HG03432 (cell line): ENCODE measurements around the gene CADM2.
A peak's percentile ranks its signal among the peaks of the same experiment; 100 is the strongest.

Experiments used
- ATAC-seq: cut with Tn5 transposase; IDR thresholded peaks from one replicate; pipeline ENCODE4 v1.9.1; 2021; ENCODE audit warnings: mild to moderate bottlenecking, moderate library complexity; ENCODE audit not compliant: unreplicated experiment

CADM2 gene

DNA sequence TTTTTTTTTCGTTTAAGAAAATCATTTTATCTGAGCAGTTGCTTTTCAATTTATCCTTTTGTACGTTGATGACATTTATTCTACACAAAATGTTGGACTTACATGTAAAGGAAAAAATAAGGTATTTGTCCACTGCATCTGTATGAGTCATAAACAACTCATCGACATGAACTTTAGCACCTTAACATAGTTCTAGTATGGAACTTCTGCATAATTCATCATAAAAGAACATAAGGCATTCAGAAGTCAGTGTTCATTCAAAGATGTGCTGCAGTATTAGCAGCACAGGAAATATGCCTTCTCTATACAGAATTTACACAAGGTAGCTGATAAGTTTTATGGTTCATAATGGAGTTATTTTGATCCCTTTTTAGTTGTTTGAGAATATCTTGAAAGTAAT lies 801.6 kb downstream of the CADM2 start:
- no peak for ATAC-seq

GRCh38 chr3:85780806-85781205 lies 822.0 kb downstream of the CADM2 start:
- ATAC-seq: no peak

DNA sequence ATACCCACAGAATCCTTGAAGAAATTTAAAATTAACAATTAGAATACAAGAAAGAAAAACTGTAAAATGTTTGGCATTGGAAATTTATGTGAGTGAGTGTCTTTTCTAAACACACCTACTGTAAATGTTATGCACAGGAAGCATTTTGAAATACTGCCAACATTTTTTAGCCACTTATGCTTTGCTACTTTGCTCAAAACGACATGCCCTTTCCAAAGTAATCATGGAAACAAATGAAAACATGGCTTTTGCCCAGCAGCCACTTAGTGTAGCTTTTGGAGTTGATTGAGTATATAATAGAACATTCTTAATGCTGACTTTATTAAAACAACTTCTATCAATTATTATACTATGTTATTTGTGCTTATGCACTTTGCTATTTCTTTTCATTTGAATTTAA lies 823.0 kb downstream of the CADM2 start:
- no peak for ATAC-seq

- no peak for ATAC-seq
These were observed 824.5 kb downstream of the CADM2 start for GRCh38 chr3:85783291-85783690.

DNA sequence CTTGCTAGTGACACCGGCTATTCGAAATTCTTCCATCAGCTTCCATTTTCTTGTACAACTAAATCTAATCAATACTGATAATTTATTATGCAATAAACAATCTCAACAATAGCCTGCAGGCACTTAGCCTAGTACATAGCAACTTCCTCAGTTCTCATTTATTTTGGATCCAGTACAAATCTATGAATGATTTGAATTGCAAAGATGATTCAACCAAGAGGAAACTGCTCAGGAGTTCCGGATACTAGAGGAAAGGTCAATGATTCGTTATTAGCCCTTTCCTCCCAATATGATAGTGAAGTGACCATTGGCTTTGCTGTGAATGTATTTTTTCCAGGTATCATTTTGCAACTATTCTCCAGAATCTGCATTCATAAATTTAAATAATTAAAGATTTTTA lies 827.0 kb downstream of the CADM2 start:
- no peak for ATAC-seq

DNA sequence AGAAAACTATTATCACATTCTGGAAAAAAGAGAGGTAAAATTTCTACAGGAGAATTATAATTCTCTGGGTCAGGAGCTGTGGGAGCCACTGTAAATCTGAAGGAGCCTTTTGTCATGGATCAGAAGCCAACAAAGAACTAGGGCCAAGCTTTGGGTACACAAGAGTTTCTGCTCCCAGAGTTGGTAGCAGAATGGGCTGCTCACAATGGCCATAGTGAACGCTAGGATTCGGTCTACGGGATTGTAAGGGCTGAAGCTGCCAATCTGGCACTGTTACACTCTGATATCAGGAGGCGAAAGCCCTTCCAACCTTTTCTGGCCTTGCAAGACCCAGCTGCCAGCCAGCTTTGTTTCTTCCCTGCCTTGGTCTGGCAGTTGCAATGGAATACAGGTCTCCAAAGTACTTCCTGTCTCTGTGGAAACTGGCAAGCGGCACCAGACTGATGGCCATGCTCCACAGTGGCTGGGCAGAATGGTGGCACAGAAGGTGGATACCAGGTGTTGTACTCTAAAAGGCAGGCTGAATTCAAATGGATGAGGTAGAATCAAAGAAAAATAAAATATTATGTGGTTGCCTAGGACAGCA lies 831.7 kb downstream of the CADM2 start:
- no peak for ATAC-seq

DNA sequence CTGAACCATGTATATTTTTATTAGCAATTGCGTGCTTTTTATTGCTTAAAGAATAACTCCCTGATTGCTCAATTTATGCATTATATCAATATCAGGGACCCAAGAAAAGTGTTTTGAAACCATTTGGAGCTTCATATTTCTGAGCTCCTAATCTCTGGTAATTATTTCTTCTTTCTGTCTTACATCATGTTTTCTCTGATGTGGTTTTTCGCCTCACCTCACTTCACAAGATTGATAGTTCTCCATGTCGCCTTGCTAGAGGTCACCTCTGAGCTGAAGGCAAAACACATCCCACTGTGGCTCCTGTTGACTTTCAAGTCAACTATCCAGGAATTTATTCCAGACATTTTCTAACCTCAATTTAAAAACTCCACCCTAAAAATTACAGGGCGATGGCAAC lies 837.4 kb downstream of the CADM2 start:
- ATAC-seq: no peak

- ATAC-seq: no peak
These were observed 841.9 kb downstream of the CADM2 start for GRCh38 chr3:85800676-85801075.

- no peak for ATAC-seq
These were observed 843.2 kb downstream of the CADM2 start for GRCh38 chr3:85801955-85802354.

- no peak for ATAC-seq
These were observed 850.0 kb downstream of the CADM2 start for GRCh38 chr3:85808755-85809154.

- peak; percentile 92 for ATAC-seq
These were observed 862.5 kb downstream of the CADM2 start for GRCh38 chr3:85821130-85821756.

DNA sequence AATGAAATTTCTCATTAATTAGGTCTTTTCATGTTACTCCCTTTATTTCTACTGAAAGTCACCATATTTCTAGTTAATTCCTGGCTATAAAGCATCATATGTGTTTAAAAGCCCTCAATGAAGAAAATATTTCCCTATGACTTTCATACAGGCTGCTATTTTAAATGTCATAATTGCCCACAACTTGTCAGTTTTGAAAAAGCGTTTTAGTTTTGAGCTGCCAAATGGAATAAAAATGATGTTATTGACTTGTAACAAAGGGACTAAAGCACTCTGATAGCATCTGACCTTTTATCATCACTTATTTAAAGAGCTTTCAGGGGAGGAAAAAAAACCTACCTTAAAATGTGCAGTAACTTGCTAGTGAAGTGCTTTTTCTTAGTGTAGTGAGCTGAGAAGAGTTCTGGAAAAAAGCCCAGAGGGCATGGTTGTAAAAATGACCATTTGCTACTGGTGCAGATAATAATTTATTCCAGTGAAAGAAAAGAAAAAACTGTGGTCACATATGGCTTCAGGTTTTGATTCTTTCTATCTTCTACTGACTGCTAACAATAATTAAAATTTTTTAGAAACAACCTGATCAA lies 877.2 kb downstream of the CADM2 start:
- ATAC-seq: no peak

- no peak for ATAC-seq
These were observed 878.6 kb downstream of the CADM2 start for GRCh38 chr3:85837402-85837801.

- no peak for ATAC-seq
These were observed 880.1 kb downstream of the CADM2 start for GRCh38 chr3:85838921-85839320.

DNA sequence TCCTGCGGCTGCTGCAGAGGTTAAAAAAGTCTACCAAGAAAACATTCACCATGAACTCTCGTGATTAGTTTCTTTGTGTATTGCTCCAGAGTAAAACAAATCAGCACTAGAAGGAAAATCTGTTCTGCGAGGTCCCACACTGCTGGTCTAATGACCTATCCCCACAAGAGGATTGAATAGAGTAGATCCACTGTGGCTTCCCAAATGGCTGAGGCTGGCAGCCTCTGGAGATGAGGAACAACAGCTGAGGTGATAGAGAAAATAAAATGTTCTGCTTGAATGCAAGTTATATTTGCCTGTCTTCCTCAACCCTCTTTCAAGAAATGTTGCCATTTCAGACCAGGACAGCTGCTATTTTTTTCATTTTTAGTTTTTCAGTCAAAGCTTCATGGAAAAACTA lies 883.3 kb downstream of the CADM2 start:
- no peak for ATAC-seq

DNA sequence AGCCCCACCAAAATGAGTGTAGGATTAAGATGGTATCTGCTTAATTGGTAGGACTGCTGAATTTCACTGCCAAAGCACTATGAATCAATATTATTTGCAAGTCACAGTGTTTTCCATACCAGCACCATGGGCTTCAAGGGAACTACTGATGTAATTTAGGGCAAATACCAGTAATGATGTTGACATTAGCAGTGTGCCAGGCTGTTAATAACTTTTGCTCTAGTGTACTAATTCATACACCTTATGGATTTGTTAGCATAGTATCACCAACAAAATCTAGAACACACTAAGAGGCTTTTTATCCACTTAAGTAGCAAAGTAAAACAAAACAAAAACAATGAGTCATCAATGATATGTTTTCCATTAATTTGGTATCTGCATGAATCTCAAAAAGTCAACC lies 888.2 kb downstream of the CADM2 start:
- ATAC-seq: no peak

- ATAC-seq: no peak
These were observed 892.3 kb downstream of the CADM2 start for GRCh38 chr3:85851071-85851470.

GRCh38 chr3:85853805-85854204 lies 895.0 kb downstream of the CADM2 start:
- ATAC-seq: no peak

DNA sequence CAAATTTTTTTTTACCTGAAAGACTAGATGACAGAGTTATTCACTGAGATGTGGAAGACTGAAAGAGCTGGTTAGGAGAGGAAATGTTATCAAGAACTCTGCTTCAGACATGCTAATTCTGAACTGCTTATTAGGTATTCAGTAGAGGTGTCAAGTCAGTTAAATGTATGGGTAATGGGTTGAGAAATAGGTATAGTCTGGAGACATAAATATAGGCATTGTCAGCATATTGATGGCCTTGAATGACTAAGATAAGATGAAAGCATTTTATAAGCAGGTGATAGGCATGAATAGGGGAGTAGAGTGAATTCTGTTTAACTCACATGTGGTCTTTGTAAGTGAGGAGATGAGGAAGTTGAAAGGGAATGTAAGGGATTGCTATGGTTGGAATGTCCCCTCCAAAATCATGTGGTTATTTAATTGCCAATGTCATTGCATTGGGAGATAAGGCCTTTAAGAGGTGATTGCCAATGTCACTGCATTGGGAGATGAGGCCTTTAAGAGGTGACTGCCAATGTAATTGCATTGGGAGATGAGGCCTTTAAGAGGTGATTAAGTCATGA lies 904.2 kb downstream of the CADM2 start:
- no peak for ATAC-seq

DNA sequence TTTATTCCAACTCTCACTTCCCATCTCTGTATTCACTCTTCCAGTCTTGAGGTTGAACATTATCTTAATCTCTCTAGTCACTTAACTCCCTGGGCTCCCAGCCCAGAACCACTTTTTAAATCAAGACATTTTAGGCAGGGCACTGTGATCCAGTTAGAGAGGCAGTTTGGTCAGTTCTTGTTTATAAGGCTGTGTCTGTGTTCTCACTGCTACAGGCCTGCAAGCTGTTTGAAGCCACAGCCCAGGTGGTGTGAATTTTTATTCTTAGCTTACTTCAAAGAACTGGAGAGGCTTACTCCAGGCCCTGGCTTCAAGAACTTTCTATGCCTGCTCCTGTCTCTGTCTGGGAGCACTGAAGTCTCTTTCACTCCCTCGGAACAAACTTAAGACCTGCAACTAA lies 906.1 kb downstream of the CADM2 start:
- no peak for ATAC-seq

DNA sequence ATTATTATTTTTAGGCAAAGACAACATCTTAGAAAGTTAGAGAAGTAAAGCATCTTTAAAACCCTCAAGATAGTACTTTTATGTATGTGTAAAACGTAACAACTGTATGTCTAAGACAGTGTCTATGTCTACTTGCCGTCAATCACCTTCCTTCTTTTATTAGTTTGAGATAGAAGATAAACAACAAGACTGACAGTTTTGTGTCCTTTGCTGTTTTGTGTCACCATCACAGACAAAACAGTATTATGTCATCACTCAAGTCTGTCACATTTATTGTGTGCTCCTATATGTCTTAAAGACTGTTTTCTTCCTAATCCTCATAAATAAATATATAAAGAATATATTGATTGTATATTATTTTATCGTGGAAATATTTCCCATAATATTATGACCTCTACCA lies 908.3 kb downstream of the CADM2 start:
- no peak for ATAC-seq

- ATAC-seq: no peak
These were observed 916.8 kb downstream of the CADM2 start for GRCh38 chr3:85875589-85875988.
